Neural cell (in vitro differentiated cells): ENCODE data around the gene CKAP4. TPM values are rescaled to one million over a fixed set of nuclear protein-coding genes. Genes with fewer than 3 reads are reported as not detected.

Source experiments
- H2AFZ ChIP-seq: fragments of 200-600, 300-800 bp; sonication (generic), shearing (Covaris generic); 2 replicates; pipeline ENCODE4 v1.6.0; 2014; ENCODE audit warnings: low read depth, mild to moderate bottlenecking, antibody characterized with exemption, low read length, moderate library complexity
- H3F3A ChIP-seq: fragments of 200-600 bp; shearing (Covaris generic); 2 replicates; pipeline ENCODE4 v1.6.1; 2016; ENCODE audit warnings: mild to moderate bottlenecking, moderate library complexity, mixed read lengths, antibody characterized with exemption, low read length; ENCODE audit not compliant: insufficient read depth, poor library complexity, severe bottlenecking
- H3K27ac ChIP-seq: fragments of 200-600, 300-800 bp; sonication (generic), shearing (Covaris generic); 2 replicates; pipeline ENCODE4 v1.5.1; 2014; ENCODE audit warnings: mild to moderate bottlenecking, low read length, moderate library complexity
- H3K27me3 ChIP-seq: fragments of 300-800, 200-600 bp; sonication (generic), shearing (Covaris generic); 2 replicates; pipeline ENCODE4 v1.6.0; 2014; ENCODE audit warnings: mild to moderate bottlenecking, low read depth, low read length, moderate library complexity; ENCODE audit not compliant: insufficient read depth
- H3K36me3 ChIP-seq: fragments of 300-800, 200-600 bp; sonication (generic), shearing (Covaris generic); 2 replicates; pipeline ENCODE4 v1.5.1; 2014; ENCODE audit warnings: mild to moderate bottlenecking, antibody characterized with exemption, low read length, moderate library complexity; ENCODE audit not compliant: insufficient read depth
- H3K4me2 ChIP-seq: fragments of 300-800, 200-600 bp; sonication (generic), shearing (Covaris generic); 2 replicates; pipeline ENCODE4 v1.6.0; 2014; ENCODE audit warnings: mild to moderate bottlenecking, low read length
- H3K4me3 ChIP-seq: fragments of 300-800, 200-600 bp; sonication (generic), shearing (Covaris generic); 2 replicates; pipeline ENCODE4 v1.5.1; 2014; ENCODE audit warnings: mild to moderate bottlenecking, low read length, moderate library complexity
- H3K79me2 ChIP-seq: fragments of 200-600 bp; shearing (Covaris generic); replicated peaks from 2 replicates; pipeline ENCODE4 v1.6.0; 2014; ENCODE audit warnings: mild to moderate bottlenecking, low read length, moderate library complexity; ENCODE audit not compliant: insufficient read depth
- H3K9ac ChIP-seq: fragments of 300-800, 200-600 bp; sonication (generic), shearing (Covaris generic); 2 replicates; pipeline ENCODE4 v1.6.1; 2016; ENCODE audit warnings: mild to moderate bottlenecking, low read length, mixed read lengths
- H3K9me2 ChIP-seq: fragments of 200-600 bp; shearing (Covaris generic); 2 replicates; pipeline ENCODE4 v1.6.1; 2016; ENCODE audit warnings: mild to moderate bottlenecking, low read length, mixed read lengths; ENCODE audit not compliant: insufficient read depth
- H3K9me3 ChIP-seq: fragments of 200-600, 300-800 bp; sonication (generic), shearing (Covaris generic); 2 replicates; pipeline ENCODE4 v1.6.1; 2016; ENCODE audit warnings: mild to moderate bottlenecking, mixed run types, low read length, moderate library complexity, mixed read lengths
- H4K20me1 ChIP-seq: fragments of 200-600 bp; shearing (Covaris generic); 2 replicates; pipeline ENCODE4 v1.6.1; 2016; ENCODE audit warnings: mild to moderate bottlenecking, mixed run types; ENCODE audit not compliant: insufficient read depth
- CTCF ChIP-seq: fragments of 450-650 bp; IDR thresholded peaks from 2 replicates; pipeline ENCODE4 v1.5.1; 2014; ENCODE audit warnings: antibody characterized with exemption, mild to moderate bottlenecking, moderate library complexity; ENCODE audit not compliant: poor library complexity, severe bottlenecking
- EP300 ChIP-seq: fragments of 450-650 bp; conservative IDR thresholded peaks from 2 replicates; pipeline ENCODE4 v1.6.1; 2014; ENCODE audit warnings: antibody characterized with exemption, mild to moderate bottlenecking, moderate library complexity; ENCODE audit not compliant: poor library complexity, severe bottlenecking
- EZH2 ChIP-seq: fragments of 200-600, 300-800 bp; shearing (Covaris generic), sonication (generic); IDR thresholded peaks from 2 replicates; pipeline ENCODE4 v1.6.1; 2014; ENCODE audit warnings: antibody characterized with exemption, low read length, borderline replicate concordance, mild to moderate bottlenecking; ENCODE audit not compliant: insufficient read depth, poor library complexity, severe bottlenecking
- MXI1 ChIP-seq: fragments of 450-650 bp; conservative IDR thresholded peaks from 2 replicates; pipeline ENCODE4 v1.6.1; 2014; ENCODE audit warnings: antibody characterized with exemption, mild to moderate bottlenecking; ENCODE audit not compliant: poor library complexity, severe bottlenecking
- POLR2AphosphoS5 ChIP-seq: IDR thresholded peaks from 2 replicates; pipeline ENCODE4 v1.6.1; 2012
- RAD21 ChIP-seq: fragments of 450-650 bp; conservative IDR thresholded peaks from 2 replicates; pipeline ENCODE4 v1.6.1; 2014; ENCODE audit warnings: antibody characterized with exemption, mild to moderate bottlenecking, moderate library complexity
- REST ChIP-seq: IDR thresholded peaks from 2 replicates; pipeline ENCODE4 v1.6.1; 2012; ENCODE audit warnings: borderline replicate concordance
- SMC3 ChIP-seq: fragments of 450-650 bp; conservative IDR thresholded peaks from 2 replicates; pipeline ENCODE4 v1.6.1; 2014; ENCODE audit warnings: antibody characterized with exemption, mild to moderate bottlenecking, moderate library complexity; ENCODE audit not compliant: poor library complexity
- TAF1 ChIP-seq: IDR thresholded peaks from 2 replicates; pipeline ENCODE4 v1.6.1; 2012; ENCODE audit warnings: low read depth
- polyA plus RNA-seq: library from polyadenylated mRNA; depleted of rRNA; stranded (reverse); fragments of >200 nt; gene quantifications from 2 replicates; pipeline ENCODE4 v1.2.3, GENCODE V29; 2014

CKAP4 gene
- polyA plus RNA-seq, 1 donor from 2014 or later, result 50.0 TPM

GRCh38 chr12:106217706-106218105 is 30.1 kb downstream of the CKAP4 start:
- H3K9me2 ChIP-seq, result no peaks in the 10 kb centered on the region
- TF ChIP-seq SMC3, result no peak
- no peaks in the 10 kb centered on the region for H3F3A ChIP-seq
- H2AFZ ChIP-seq, result no peak overlapping the region
- no peaks in the 10 kb centered on the region for H3K36me3 ChIP-seq
- H3K4me2 ChIP-seq, result no peak overlapping the region
- no peak overlapping the region for H3K27ac ChIP-seq
- H3K27me3 ChIP-seq, result no peaks in the 10 kb centered on the region
- no peak overlapping the region for H3K9ac ChIP-seq
- no peaks in the 10 kb centered on the region for H4K20me1 ChIP-seq
- no peaks in the 10 kb centered on the region for H3K9me3 ChIP-seq
- H3K79me2 ChIP-seq, result no peaks in the 10 kb centered on the region
- no peak overlapping the region for H3K4me3 ChIP-seq

GRCh38 chr12:106214571-106214970 is 33.2 kb downstream of the CKAP4 start:
- no peak overlapping the region for H3K27ac ChIP-seq
- H3K79me2 ChIP-seq, result no peaks in the 10 kb centered on the region
- no peak overlapping the region for H3K9ac ChIP-seq
- no peak overlapping the region for H3K4me2 ChIP-seq
- TF ChIP-seq CTCF, result no peak
- no peak for TF ChIP-seq RAD21
- TF ChIP-seq REST, result no peak
- TF ChIP-seq EP300, result no peak
- TF ChIP-seq EZH2, result no peak
- TF ChIP-seq POLR2AphosphoS5, result no peak
- TF ChIP-seq SMC3, result no peak
- no peak for TF ChIP-seq TAF1
- no peak for TF ChIP-seq MXI1
- no peak overlapping the region for H3K4me3 ChIP-seq
- no peaks in the 10 kb centered on the region for H3K9me2 ChIP-seq
- H3K9me3 ChIP-seq, result no peaks in the 10 kb centered on the region
- no peaks in the 10 kb centered on the region for H4K20me1 ChIP-seq
- H3F3A ChIP-seq, result no peaks in the 10 kb centered on the region
- H3K27me3 ChIP-seq, result no peaks in the 10 kb centered on the region
- H3K36me3 ChIP-seq, result no peaks in the 10 kb centered on the region
- no peak overlapping the region for H2AFZ ChIP-seq

- Histone ChIP-seq H3K36me3 (no peaks in the 10 kb centered on the region), H3K27ac (no peak overlapping the region), H3K9ac (no peak overlapping the region), H3K9me3 (no peaks in the 10 kb centered on the region), H4K20me1 (no peaks in the 10 kb centered on the region), H3K27me3 (no peaks in the 10 kb centered on the region), H3K79me2 (no peaks in the 10 kb centered on the region), H3K9me2 (no peaks in the 10 kb centered on the region), H3K4me3 (no peak overlapping the region), H2AFZ (no peak overlapping the region), H3F3A (no peaks in the 10 kb centered on the region), H3K4me2 (no peak overlapping the region)
- TF ChIP-seq EZH2 (no peak), SMC3 (no peak), TAF1 (no peak), EP300 (no peak)
These were observed 34.2 kb downstream of the CKAP4 start for GRCh38 chr12:106213662-106214061.
